SK-N-MC (cell line): Measurements from ENCODE around the gene STK32A.
"Not testable (repeated sequence)": the region's sequence is repeated elsewhere in the genome, so short reads cannot be mapped to it uniquely, and the experiment has no call there.

Experiments used
- DNase-seq: peaks from one replicate; pipeline ENCODE4 v3.0.0-alpha.2; 2011; ENCODE audit warnings: low read depth, low spot score
- H3K27ac ChIP-seq: fragments of 200-600 bp; sonication (generic); 2 replicates; pipeline ENCODE4 v1.5.1; 2016; ENCODE audit warnings: mixed run types
- H3K36me3 ChIP-seq: fragments of 200-600 bp; sonication (generic); 2 replicates; pipeline ENCODE4 v1.6.1; 2017; ENCODE audit warnings: antibody characterized with exemption, low read length, mixed read lengths; ENCODE audit not compliant: insufficient read depth
- H3K4me3 ChIP-seq: fragments of 200-600 bp; sonication (generic); 2 replicates; pipeline ENCODE4 v1.5.1; 2016
- H3K9ac ChIP-seq: fragments of 200-600 bp; sonication (generic); 2 replicates; pipeline ENCODE4 v1.8.0; 2017; ENCODE audit warnings: mixed run types, mixed read lengths; ENCODE audit not compliant: insufficient read length
- H3K9me3 ChIP-seq: fragments of 200-600 bp; sonication (generic); 2 replicates; pipeline ENCODE4 v1.6.1; 2017; ENCODE audit warnings: low read depth, mild to moderate bottlenecking, antibody characterized with exemption, low read length, moderate library complexity, mixed read lengths
- EZH2 ChIP-seq: fragments of 200-600 bp; sonication (generic); IDR thresholded peaks from one replicate; pipeline ENCODE4 v1.6.1; 2017; ENCODE audit warnings: antibody characterized with exemption
- FOXP2 ChIP-seq: optimal IDR thresholded peaks from 2 replicates; pipeline ENCODE3; 2011; ENCODE audit warnings: mild to moderate bottlenecking, moderate library complexity; ENCODE audit not compliant: insufficient read depth; ENCODE audit errors: extremely low read length, control extremely low read depth
- POLR2AphosphoS5 ChIP-seq: IDR thresholded peaks from 2 replicates; pipeline ENCODE4 v1.6.1; 2012; ENCODE audit warnings: mild to moderate bottlenecking, low read depth, low read length, borderline replicate concordance

The STK32A gene

GRCh38 chr5:147240266-147240985 is 5.6 kb downstream of the STK32A start:
- Histone ChIP-seq H3K9ac (no peak overlapping the region), H3K4me3 (no peak overlapping the region), H3K36me3 (no peaks in the 10 kb centered on the region), H3K27ac (no peak overlapping the region), H3K9me3 (no peaks in the 10 kb centered on the region)
- TF ChIP-seq EZH2: no peak
- no peak for TF ChIP-seq FOXP2
- TF ChIP-seq POLR2AphosphoS5: no peak
- no peak for DNase-seq

GRCh38 chr5:147243238-147243637 is 8.4 kb downstream of the STK32A start:
- H3K36me3 ChIP-seq, H3K9ac ChIP-seq, H3K27ac ChIP-seq: not testable (repeated sequence)

DNA sequence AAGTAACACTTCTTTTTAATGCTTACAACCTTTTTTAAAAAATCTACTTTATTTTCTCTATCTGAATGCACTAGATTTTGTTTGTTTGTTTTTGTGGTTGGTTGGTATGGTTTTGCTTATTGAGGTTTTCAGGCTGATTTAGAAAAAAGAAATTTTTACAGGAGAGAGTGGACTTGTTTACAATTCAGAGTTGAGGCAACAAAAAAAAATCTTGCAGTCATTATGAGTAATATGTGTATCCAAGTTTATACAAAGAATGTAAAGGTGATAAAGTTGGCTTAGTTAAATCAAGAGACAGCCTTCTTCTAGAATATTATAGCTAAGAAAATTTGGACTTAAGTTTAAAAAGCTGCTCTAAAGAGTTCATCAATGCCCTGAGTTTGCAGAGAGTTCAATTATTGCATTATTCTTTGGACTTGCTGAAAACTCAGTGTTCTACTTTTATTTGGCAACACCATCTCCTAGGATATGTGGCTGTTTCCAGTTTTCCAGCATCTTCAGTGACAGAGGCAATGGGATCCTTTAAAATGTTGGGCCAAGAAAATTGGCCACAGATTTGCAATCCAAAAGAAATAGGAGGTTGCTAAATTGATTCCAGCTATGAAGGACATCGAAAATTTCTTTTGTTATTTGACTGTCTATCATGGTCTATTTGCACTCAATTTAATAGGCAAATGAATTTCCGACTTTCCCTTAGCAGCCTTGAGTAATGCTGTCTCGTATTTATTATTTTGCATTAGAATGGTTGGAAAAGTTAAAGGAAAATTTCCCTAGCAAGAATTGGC is 10.7 kb downstream of the STK32A start:
- H3K27ac ChIP-seq: no peak overlapping the region
- no peak overlapping the region for H3K9ac ChIP-seq
- no peak overlapping the region for H3K4me3 ChIP-seq
- no peak for TF ChIP-seq POLR2AphosphoS5
- no peak for TF ChIP-seq FOXP2
- no peak for TF ChIP-seq EZH2
- H3K36me3 ChIP-seq: no peaks in the 10 kb centered on the region
- DNase-seq: no peak
- H3K9me3 ChIP-seq: no peaks in the 10 kb centered on the region

More at GRCh38 chr5:147243238-147243637, 8.4 kb downstream of the STK32A start:
- not testable (repeated sequence) for H3K4me3 ChIP-seq, H3K9me3 ChIP-seq, DNase-seq

- no peaks in the 10 kb centered on the region for H3K9me3 ChIP-seq
- H3K27ac ChIP-seq: peak overlapping the region; percentile 16; the same call in 1 of the 2 replicates
- DNase-seq: no peak
- TF ChIP-seq FOXP2 (no peak), POLR2AphosphoS5 (no peak), EZH2 (no peak)
- H3K9ac ChIP-seq: no peak overlapping the region
- H3K4me3 ChIP-seq: no peak overlapping the region; the same call in 1 of the 2 replicates
- no peaks in the 10 kb centered on the region for H3K36me3 ChIP-seq
These were observed 13.7 kb downstream of the STK32A start for GRCh38 chr5:147248561-147248960.

DNA sequence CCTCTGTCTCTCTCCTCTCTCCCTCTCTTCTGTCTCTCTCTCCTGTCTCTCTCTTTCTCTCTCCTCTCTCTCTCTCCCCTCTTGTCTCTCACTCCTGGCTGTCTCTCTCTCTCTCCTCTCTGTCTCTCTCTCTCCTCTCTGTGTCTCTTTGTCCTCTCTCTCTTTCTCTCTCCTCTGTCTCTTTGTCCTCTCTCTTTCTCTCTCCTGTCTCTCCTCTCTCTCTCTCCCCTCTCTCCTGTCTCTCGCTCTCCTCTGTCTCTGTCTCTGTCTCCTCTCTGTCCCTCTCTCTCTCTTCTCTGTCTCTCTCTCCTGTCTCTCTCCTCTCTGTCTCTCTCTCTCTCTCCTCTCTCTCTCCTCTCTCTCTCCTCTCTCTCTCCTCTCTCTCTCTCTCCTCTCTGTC is 25.0 kb downstream of the STK32A start:
- Histone ChIP-seq H3K9me3 (no peaks in the 10 kb centered on the region), H3K27ac (no peak overlapping the region), H3K9ac (no peak overlapping the region), H3K4me3 (no peak overlapping the region), H3K36me3 (no peaks in the 10 kb centered on the region)
- no peak for DNase-seq
- TF ChIP-seq FOXP2 (no peak), POLR2AphosphoS5 (no peak), EZH2 (no peak)

GRCh38 chr5:147267082-147267832 is 32.4 kb downstream of the STK32A start:
- no peak for DNase-seq
- Histone ChIP-seq H3K36me3 (no peaks in the 10 kb centered on the region), H3K4me3 (no peak overlapping the region), H3K9me3 (no peaks in the 10 kb centered on the region), H3K27ac (no peak overlapping the region), H3K9ac (no peak overlapping the region)
- no peak for TF ChIP-seq EZH2
- TF ChIP-seq FOXP2: no peak
- no peak for TF ChIP-seq POLR2AphosphoS5

GRCh38 chr5:147276497-147276896 is 41.7 kb downstream of the STK32A start:
- no peak for TF ChIP-seq FOXP2
- TF ChIP-seq EZH2: no peak
- no peak for TF ChIP-seq POLR2AphosphoS5
- Histone ChIP-seq H3K36me3 (no peaks in the 10 kb centered on the region), H3K4me3 (no peak overlapping the region), H3K27ac (no peak overlapping the region), H3K9ac (no peak overlapping the region), H3K9me3 (no peaks in the 10 kb centered on the region)
- no peak for DNase-seq

DNA sequence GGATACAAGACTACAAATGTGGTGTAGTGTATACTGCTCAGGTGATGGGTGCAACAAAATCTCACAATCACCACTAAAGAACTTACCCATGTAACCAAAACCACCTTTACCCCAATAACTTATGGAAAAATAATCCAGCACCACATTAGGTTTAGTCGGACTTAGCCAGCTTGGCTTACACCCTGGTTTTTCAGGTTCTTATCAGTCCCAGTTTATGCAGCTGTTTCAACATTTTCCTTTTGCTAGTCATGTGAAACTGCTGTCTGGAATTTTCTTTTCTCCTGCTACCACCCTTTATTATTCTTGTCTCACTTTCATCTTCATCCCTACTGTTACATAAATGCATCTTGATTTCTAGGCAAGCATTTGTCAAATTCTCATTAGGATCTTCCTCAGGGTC is 51.5 kb downstream of the STK32A start:
- DNase-seq: no peak
- Histone ChIP-seq H3K9me3 (no peaks in the 10 kb centered on the region), H3K36me3 (no peaks in the 10 kb centered on the region), H3K4me3 (no peak overlapping the region), H3K27ac (no peak overlapping the region), H3K9ac (no peak overlapping the region)
- TF ChIP-seq FOXP2: no peak
- TF ChIP-seq POLR2AphosphoS5: no peak
- no peak for TF ChIP-seq EZH2
